ENCODE results near the gene TMX2.

TMX2 gene

DNA sequence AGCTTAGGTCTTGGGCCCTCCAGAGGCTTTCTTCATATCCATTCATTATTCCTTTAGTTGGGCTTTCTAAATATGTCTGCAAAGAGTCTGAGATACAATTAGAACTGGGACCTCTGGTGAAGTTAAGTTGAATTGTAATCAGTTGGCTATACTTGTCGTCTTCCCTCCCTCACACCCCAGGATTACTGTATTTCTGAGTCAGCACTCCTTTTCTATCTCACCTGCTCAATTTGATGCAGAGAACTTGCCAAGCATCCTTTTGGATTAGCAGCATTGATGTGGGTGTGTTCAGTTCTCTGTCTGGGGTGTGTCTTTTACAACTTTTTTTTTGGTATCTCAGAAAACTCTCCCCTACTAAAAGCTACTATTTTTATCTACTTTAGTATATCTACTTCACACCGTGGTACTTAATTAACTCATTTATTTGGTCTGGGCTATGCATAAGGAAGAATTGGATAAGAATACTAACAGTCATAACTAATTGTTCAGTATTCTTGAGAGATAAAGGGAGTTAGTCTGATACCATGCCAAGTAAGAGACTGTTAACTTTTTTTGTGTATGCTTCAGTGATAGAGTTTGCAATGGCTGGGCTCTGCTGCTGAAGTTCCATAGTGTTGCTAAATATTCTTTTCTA lies 64.3 kb downstream of the TMX2 start:
- TF ChIP-seq, protein P1, sequence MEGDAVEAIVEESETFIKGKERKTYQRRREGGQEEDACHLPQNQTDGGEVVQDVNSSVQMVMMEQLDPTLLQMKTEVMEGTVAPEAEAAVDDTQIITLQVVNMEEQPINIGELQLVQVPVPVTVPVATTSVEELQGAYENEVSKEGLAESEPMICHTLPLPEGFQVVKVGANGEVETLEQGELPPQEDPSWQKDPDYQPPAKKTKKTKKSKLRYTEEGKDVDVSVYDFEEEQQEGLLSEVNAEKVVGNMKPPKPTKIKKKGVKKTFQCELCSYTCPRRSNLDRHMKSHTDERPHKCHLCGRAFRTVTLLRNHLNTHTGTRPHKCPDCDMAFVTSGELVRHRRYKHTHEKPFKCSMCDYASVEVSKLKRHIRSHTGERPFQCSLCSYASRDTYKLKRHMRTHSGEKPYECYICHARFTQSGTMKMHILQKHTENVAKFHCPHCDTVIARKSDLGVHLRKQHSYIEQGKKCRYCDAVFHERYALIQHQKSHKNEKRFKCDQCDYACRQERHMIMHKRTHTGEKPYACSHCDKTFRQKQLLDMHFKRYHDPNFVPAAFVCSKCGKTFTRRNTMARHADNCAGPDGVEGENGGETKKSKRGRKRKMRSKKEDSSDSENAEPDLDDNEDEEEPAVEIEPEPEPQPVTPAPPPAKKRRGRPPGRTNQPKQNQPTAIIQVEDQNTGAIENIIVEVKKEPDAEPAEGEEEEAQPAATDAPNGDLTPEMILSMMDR (IDR thresholded peaks at IDR 0.05; ENCODE audit: insufficient read depth, low read length, poor library complexity, severe bottlenecking), result no peak
- TF ChIP-seq EZH2phosphoT487 (conservative IDR thresholded peaks at IDR 0.05; ENCODE audit: low read length), result no peak
- Histone ChIP-seq H3K4me2 (ENCODE audit: low read depth, low read length, poor library complexity, severe bottlenecking) (no peak overlapping the region), H3K79me2 (ENCODE audit: insufficient read depth, low read length) (no peaks in the 10 kb centered on the region), H3K36me3 (ENCODE audit: low read length) (no peaks in the 10 kb centered on the region), H3F3A (ENCODE audit: insufficient read depth) (no peaks in the 10 kb centered on the region), H3K27ac (ENCODE audit: low read depth, low read length) (no peak overlapping the region), H4K20me1 (ENCODE audit: low read depth, low read length) (no peaks in the 10 kb centered on the region), H3K4me3 (ENCODE audit: insufficient read depth, low read length, poor library complexity, severe bottlenecking) (no peak overlapping the region), H3K27me3 (ENCODE audit: low read length) (no peaks in the 10 kb centered on the region), H2AFZ (ENCODE audit: low read depth, low read length, severe bottlenecking) (no peak overlapping the region), H3K9me2 (replicated peaks; ENCODE audit: insufficient read depth, low read length) (no peaks in the 10 kb centered on the region), H3K9me3 (ENCODE audit: insufficient read depth, low read length) (no peaks in the 10 kb centered on the region), H3K9ac (ENCODE audit: low read length) (no peak overlapping the region)

GRCh38 chr11:57777969-57778317 lies 65.5 kb downstream of the TMX2 start:
- Histone ChIP-seq H3K79me2 (ENCODE audit: insufficient read depth, low read length) (no peaks in the 10 kb centered on the region), H3K9me2 (replicated peaks; ENCODE audit: insufficient read depth, low read length) (no peaks in the 10 kb centered on the region), H3F3A (ENCODE audit: insufficient read depth) (no peaks in the 10 kb centered on the region), H3K9me3 (ENCODE audit: insufficient read depth, low read length) (no peaks in the 10 kb centered on the region), H3K9ac (ENCODE audit: low read length) (no peak overlapping the region), H3K4me2 (ENCODE audit: low read depth, low read length, poor library complexity, severe bottlenecking) (no peak overlapping the region), H3K27ac (ENCODE audit: low read depth, low read length) (no peak overlapping the region), H3K4me3 (ENCODE audit: insufficient read depth, low read length, poor library complexity, severe bottlenecking) (no peak overlapping the region), H3K27me3 (ENCODE audit: low read length) (no peaks in the 10 kb centered on the region), H3K36me3 (ENCODE audit: low read length) (no peaks in the 10 kb centered on the region), H4K20me1 (ENCODE audit: low read depth, low read length) (no peaks in the 10 kb centered on the region), H2AFZ (ENCODE audit: low read depth, low read length, severe bottlenecking) (no peak overlapping the region)
- no peak for TF ChIP-seq EZH2phosphoT487 (conservative IDR thresholded peaks at IDR 0.05; ENCODE audit: low read length)
- TF ChIP-seq, protein P1 (IDR thresholded peaks at IDR 0.05; ENCODE audit: insufficient read depth, low read length, poor library complexity, severe bottlenecking), result no peak

- H3K27ac ChIP-seq (ENCODE audit: low read depth, low read length), result no peak overlapping the region
- no peaks in the 10 kb centered on the region for H3K36me3 ChIP-seq (ENCODE audit: low read length)
- no peak overlapping the region for H2AFZ ChIP-seq (ENCODE audit: low read depth, low read length, severe bottlenecking)
- no peaks in the 10 kb centered on the region for H3K9me2 ChIP-seq (replicated peaks; ENCODE audit: insufficient read depth, low read length)
- H3K4me2 ChIP-seq (ENCODE audit: low read depth, low read length, poor library complexity, severe bottlenecking), result no peak overlapping the region
- H3K79me2 ChIP-seq (ENCODE audit: insufficient read depth, low read length), result no peaks in the 10 kb centered on the region
- H3K9me3 ChIP-seq (ENCODE audit: insufficient read depth, low read length), result no peaks in the 10 kb centered on the region
- H3F3A ChIP-seq (ENCODE audit: insufficient read depth), result no peaks in the 10 kb centered on the region
- no peaks in the 10 kb centered on the region for H3K27me3 ChIP-seq (ENCODE audit: low read length)
- no peak for TF ChIP-seq EZH2phosphoT487 (conservative IDR thresholded peaks at IDR 0.05; ENCODE audit: low read length)
- H4K20me1 ChIP-seq (ENCODE audit: low read depth, low read length), result no peaks in the 10 kb centered on the region
- H3K4me3 ChIP-seq (ENCODE audit: insufficient read depth, low read length, poor library complexity, severe bottlenecking), result no peak overlapping the region
- no peak overlapping the region for H3K9ac ChIP-seq (ENCODE audit: low read length)
These were observed 66.1 kb downstream of the TMX2 start for GRCh38 chr11:57778318-57779037.

GRCh38 chr11:57779276-57779675 lies 66.9 kb downstream of the TMX2 start:
- TF ChIP-seq EZH2phosphoT487 (conservative IDR thresholded peaks at IDR 0.05; ENCODE audit: low read length), result no peak
- TF ChIP-seq, protein P1 (IDR thresholded peaks at IDR 0.05; ENCODE audit: insufficient read depth, low read length, poor library complexity, severe bottlenecking), result no peak
- Histone ChIP-seq H3K79me2 (ENCODE audit: insufficient read depth, low read length) (no peaks in the 10 kb centered on the region), H3K27ac (ENCODE audit: low read depth, low read length) (no peak overlapping the region), H3K9ac (ENCODE audit: low read length) (no peak overlapping the region), H4K20me1 (ENCODE audit: low read depth, low read length) (no peaks in the 10 kb centered on the region), H3K9me3 (ENCODE audit: insufficient read depth, low read length) (no peaks in the 10 kb centered on the region), H3K4me2 (ENCODE audit: low read depth, low read length, poor library complexity, severe bottlenecking) (no peak overlapping the region), H3K9me2 (replicated peaks; ENCODE audit: insufficient read depth, low read length) (no peaks in the 10 kb centered on the region), H3F3A (ENCODE audit: insufficient read depth) (no peaks in the 10 kb centered on the region), H3K4me3 (ENCODE audit: insufficient read depth, low read length, poor library complexity, severe bottlenecking) (no peak overlapping the region), H3K27me3 (ENCODE audit: low read length) (no peaks in the 10 kb centered on the region), H2AFZ (ENCODE audit: low read depth, low read length, severe bottlenecking) (no peak overlapping the region), H3K36me3 (ENCODE audit: low read length) (no peaks in the 10 kb centered on the region)

Data from SU-DHL-6 (cell line).